Left forelimb (tissue), 1 donor: ENCODE measurements around the gene PPT1.
"Not testable (repeated sequence)": the region's sequence is repeated elsewhere in the genome, so short reads cannot be mapped to it uniquely, and the experiment has no call there.

ENCODE experiments used
- DNase-seq: peaks from one replicate; pipeline ENCODE4 v3.0.0-alpha.2; 2018; ENCODE audit warnings: low spot score

PPT1 gene

DNA sequence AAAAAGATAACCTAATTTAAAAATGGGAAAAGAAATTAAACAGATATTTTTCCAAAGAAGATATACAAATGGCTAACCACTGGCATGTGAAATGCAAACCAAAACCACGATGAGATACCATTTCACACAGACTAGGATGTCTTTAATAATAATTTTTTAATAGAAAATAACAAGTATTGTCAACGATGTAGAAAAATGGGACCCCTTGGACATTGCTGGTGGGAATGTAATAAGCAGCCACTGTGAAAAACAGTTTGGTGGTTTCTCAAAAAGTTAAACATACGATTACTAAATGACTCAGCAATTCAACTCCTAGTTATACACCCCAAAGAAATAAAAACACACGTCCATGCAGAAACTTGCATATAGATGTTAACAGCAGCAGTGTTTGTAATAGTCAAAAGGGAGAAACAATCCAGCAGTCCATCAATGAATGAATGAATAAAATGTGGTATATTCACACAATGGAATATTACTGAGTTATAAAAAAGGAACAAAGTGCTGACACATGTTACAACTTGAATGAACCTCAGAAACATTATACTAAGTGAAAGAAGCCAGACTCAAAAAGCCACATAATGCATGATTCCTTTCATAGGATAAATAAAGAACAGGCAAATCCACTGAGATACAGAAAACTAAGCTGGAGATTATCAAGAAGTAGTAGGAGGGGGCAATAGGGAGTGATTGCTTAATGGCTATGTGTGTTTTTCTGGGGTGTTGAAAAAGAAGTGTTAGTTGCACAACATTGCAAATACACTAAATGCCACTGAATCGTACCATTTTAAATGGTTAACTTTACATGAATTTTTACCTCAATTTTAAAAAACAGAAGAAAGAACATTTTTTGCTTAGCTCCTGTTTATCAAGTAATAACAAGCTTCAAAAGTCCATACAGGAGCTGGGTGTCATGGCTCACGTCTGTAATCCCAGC, 4.1 kb downstream of the PPT1 start:
- DNase-seq = no peak

DNA sequence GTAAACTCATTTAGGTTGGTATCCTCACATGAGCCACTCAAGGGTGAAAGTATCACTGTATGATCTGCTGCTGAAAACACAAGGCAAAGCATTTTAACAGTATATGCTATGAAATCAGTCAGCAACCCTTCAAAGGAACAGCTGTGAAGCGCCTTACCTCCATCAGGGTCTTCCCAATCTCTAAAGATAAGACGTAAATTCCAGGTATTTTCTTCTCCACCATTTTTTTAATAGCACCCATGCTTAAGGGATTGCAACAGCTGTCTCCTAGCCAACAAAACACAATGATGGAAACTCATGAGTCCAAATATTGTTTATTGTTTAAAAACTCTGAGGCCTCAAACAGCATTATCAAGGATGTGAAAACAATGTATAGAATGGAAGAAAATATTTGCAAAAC, 4.8 kb downstream of the PPT1 start:
- no peak for DNase-seq

DNA sequence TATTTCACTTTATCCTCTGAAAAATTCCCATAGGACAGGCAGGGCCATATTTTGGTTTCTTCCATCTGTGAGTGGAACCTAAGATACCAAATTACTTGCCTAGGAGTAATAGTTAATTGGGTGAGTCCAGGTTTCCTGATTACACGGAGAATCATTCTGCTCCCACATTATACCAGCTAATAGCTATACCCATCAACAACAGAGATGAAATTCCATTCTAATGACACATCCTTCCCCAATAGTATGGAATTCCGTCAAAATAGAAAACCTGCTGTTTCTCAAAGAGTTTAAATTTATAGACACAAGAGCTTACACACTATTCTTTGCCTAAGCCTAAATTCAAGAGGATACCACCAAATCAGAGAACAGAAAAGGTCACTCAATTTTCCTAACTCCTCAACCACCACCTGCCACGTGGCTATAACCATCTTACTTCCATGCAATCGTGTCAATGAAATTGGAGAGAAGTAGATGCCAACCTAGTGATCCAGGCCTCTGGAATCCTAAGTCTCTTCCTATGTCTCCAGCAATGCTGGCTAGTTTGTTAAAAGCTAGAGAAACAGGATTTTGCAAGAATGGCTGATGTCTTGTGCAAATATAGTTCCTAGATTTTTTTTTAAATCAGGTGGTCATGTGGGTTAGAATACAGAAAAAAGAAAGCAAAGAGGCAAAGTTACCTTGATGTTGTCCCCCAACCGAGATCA, 6.2 kb downstream of the PPT1 start:
- no peak for DNase-seq

DNA sequence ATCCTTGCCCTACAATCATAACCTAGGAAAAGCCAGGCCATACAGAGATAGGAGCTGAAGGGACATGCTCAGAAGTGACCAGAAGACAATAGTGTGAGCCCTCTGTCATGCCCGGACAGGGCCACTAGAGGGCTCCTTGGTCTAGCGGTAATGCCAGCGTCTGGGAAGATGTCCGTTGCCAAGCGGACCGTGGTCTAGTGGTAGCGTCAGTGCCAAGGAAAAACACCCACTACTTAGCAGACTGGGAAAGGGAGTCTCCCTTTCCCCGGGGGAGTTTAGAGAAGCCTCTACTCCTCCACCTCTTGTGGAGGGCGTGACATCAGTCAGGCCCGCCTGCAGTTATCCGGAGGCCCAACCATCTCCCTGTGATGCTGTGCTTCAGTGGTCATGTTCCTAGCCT, 12.3 kb downstream of the PPT1 start:
- not testable (repeated sequence) for DNase-seq

DNA sequence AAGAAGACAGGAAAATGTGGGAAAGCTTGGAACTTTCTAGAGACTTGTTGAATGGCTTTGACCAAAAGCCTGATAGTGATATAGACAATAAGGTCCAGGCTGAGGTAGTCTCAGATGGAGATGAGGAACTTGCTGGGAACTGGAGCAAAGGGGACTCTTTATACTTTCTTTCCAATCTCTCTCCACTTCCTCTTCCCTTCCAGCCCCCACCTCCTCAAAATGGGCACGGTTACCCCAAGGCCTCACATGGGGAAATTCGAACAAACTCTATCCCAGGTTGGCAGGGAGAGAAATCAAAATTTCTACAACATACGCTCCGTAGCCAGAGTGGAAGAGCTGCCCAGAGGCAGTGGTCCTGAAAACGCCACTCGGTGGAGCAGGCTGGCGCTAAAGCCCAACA, 15.2 kb downstream of the PPT1 start:
- no peak for DNase-seq

DNA sequence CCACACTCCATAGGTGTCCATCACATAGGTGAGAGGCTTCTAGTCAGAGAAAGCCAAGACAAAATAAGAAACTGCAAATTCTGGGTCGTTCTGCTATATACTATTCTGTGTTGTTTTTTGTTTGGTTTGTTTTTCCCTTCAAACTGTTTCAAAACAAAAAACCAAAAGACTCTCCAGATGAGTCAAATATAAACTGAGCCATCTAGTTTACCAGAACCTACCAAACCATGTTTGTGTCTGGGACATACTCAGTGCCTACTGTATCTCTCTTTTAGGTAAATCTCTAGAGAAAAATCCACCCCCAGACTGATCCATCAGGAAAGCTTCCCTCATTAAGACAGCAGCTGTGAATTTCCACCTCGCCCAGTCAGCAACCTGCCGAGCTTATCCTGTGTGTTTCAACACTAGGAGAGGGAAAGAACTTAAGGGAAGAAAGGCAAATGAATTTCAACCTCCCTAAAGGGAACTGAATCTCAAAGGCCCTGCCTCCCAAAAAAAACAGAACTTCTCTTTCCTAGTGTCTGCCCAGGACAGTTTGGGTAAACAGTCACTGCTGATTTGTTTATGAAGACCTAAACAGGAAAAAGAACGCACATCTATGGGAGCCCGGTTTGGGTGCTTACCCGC, 17.2 kb downstream of the PPT1 start:
- DNase-seq = no peak

DNA sequence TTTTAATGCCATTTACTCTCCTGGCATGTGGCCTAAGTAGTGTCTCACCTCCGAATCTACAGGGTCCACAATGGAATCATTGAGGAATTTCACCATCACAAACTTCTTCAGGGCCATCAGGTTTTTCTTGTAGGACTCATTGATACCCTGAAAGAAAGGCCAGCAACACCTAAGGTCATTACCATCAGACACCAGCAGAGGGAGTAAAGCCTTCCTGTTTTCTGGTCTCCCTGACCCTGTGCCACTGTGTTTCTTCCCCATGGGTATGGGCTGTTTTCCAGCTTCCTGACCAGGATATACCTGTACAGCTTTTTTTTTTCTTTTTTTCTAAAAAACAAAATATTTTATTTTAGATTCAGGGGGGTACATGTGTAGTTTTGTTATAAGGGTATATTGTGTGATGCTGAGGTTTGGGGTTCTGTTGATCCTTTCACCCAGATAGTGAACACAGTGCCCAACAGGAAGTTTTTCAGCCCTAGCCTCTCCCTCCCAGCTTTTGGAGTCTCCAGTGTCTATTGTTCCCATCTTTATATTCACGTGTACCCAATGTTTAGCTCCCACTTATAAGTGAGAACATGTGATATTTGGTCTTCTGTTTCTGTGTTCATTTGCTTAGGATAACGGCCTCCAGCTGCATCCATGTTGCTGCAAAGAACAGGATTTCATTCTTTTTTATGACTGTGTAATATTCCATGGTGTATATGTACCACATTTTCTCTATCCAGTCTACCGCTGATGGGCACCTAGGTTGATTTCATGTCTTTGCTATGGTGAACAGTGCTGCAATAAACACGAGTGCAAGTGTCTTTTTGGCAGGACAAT, 18.3 kb downstream of the PPT1 start:
- DNase-seq = no peak

DNA sequence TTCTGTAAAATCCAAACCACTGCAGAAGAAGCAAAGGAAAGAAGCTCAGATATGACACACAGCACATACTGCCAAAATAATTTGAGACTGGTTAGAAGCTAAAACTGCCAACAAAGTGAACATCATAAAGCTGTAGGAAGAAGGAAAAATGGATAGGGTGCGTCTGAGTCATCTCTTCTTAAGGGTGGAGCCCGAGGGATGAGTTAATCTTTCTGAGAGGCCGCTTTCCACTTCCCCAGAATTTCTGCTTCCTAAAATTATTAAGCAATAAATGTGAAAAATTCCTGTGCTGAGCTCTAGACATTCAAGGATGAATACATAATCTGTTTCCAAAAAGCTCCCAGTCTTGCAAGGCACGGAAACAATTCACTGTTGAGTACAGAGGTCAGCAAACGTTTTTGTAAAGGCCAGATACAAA, 20.1 kb downstream of the PPT1 start:
- DNase-seq = no peak

DNA sequence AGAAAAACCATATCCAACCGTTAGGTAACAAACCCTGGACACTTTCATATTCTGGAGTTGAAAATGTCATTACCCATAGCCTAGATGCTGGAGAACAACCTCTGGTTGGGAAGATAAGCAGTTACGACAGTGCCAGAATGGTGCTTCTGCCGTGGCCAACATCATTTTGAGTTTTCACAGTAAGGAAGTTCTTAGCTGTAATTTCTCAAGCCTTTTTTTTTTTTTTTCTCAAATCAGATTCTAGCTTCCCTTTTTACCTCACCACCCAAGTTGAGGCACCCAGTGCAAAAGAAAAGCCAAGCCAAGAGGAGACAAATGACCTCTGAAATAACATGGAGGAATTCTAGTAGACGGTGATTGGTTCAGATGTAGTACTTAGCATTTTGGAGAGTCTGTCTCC, 21.8 kb downstream of the PPT1 start:
- DNase-seq = no peak

DNA sequence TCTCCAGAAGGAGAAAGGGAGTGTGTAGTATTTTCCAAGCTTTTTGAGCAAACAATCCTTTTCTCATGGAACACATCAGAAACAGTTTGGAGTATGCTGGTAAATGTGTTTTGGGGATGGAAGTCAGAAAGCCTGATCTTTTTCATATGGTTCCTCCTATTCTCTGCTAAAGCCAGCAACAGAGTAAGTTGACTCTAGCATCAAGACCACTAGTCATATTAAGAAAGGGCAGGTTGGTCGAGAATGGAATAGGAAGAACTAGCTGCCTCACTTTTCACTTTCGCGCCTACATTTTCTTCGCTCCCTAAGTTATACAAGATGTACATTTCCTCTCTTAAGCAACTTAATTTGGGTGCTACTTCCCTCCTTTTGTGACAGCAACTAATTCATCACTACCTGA, 24.0 kb downstream of the PPT1 start:
- DNase-seq = no peak

DNA sequence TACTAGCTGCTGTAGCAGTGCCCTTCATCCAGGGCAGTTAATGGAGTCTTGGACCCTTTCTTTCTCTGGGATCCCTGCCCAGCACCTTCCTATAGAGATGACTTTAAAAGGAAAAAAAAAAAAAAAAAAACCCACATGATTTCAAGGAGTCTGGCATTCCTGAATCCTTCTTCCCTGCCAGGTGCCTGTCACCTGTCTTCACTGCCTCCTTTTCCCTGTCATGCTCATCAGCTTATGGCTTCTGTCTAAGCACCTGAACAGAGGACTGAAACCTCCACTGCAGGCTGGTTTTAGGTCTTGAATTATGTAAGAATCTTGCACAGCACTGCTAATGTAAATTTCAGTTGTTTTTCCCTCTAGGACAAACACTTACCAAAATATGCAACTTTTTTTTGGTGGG, 24.9 kb downstream of the PPT1 start:
- DNase-seq = no peak

DNA sequence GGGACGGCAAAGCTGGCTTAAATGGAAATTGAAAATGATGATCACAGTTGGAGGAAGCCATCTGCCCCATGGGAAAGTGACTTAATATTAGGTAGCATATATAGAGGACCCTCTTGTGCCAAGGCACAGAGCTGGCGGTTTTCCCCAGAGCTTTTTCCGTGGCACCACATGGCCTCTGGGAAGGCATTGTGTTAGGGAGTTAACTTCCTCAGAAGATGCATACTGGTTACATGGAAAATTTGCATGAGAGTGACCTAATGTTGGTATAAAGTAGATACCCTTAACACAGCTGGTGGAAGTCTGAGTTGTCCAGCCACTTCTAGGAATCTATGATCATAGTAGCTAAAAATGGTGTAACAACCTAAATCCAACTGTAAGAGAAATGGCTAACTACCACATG, 29.2 kb downstream of the PPT1 start:
- DNase-seq = no peak

DNA sequence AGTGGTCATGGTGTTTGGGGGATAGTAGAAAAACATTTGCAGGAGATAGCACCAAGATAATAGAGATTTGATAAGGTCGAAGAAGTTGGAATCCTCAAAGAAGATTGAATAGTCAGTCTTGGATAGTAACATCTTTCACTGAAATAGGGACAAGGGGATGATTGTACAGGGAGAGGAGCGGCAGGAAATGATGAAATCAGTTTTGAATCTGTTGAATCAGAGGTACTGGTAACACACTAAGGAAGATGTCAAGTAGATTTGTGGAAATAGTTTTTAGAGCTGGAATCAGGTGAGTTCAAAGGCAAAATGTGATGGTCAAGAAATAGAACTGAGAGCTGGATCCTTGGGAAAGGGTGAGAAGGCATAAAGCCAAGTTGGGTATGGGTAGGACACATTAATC, 30.0 kb downstream of the PPT1 start:
- DNase-seq = no peak

DNA sequence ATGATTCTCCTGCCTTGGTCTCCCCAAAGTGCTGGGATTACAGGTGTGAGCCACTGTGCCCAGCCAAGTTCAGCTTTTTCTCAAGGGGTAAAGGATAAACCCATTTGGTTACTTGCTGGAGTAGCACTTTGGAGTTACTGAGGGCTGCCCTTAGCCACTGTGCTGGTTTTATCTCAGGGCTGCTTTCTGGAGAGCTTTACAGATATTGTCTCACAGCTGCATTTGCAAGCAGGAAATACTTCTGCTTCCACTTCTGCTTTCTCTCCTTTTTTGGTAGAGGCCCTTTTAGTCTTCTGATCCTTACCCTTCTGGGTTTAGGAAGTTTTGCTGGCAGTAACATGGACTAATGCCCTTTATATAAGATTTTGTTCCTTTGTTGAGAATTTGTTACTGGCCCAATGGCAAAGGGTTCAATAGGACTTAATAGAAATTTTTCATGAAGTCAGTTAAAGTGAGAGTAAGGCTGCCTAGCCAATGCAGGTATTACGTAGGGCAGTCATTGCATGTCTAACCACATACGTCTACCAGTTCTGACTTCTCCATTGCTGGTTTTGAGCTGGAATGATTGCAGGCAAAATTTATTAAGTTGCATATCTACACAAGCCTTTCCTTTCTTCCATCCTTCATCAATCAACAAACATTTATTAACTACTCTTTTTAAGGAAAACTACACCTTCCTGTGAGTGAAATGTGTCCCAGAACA, 32.1 kb downstream of the PPT1 start:
- DNase-seq = no peak

DNA sequence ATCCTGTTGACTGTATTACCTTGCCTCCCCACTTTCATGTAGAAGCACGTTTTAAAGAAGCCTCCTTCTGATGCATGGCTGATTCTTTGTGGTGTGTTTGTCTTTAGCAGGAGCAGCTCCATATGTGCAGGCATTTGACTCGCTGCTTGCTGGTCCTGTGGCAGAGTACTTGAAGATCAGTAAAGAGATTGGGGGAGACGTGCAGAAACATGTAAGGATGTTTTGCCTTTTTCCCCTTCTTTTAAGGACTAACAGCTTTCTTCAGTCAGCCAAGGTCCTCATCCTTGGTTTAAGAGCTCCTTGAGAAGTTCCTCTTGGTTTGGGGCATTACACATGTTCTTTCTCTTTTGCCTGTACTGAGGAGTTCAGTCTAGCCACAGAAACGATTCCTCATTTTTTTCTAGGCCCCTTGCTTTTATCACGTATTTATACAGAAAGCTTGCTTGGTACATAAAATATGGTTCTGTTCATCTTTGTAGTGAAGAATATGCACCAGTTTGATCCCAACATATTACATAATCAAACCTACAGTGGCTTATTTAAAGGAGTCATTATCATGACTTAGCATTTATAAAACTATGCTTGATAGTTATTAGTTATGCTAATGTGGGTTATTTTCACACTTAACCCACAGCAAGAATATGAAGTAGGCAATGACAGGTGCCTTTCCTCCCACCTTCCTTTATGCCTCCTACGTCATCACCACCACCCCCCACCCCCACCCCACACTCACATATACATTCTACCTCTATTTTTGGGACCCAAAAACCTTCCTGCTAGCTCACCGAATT, 36.9 kb downstream of the PPT1 start:
- DNase-seq = no peak

DNA sequence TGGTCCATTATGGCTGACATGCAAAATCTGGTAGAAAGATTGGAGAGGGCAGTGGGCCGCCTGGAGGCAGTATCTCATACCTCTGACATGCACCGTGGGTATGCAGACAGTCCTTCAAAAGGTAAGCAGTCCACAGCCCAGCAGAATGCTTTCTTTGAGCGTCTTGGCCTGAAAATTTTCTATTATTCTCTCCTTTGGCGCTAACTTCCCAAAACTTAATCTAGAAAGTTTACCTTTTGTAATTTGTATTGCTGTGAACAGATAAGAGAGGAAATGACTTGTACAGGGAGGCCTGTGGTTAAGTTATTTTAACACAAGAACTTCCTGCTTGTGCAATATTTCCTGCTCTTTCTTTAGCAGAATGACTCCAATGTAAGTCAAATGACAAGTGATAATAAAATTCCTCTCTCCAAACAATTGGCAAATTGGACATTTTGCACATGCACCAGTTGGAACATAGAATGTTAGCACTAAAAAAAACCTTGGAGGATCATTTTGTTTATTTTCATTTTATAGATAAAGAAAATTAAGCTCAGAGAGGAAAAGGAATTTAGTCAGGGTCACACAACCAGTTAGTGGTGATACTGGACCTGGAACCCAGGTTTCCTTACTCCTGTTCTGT, 37.6 kb downstream of the PPT1 start:
- DNase-seq = no peak

DNA sequence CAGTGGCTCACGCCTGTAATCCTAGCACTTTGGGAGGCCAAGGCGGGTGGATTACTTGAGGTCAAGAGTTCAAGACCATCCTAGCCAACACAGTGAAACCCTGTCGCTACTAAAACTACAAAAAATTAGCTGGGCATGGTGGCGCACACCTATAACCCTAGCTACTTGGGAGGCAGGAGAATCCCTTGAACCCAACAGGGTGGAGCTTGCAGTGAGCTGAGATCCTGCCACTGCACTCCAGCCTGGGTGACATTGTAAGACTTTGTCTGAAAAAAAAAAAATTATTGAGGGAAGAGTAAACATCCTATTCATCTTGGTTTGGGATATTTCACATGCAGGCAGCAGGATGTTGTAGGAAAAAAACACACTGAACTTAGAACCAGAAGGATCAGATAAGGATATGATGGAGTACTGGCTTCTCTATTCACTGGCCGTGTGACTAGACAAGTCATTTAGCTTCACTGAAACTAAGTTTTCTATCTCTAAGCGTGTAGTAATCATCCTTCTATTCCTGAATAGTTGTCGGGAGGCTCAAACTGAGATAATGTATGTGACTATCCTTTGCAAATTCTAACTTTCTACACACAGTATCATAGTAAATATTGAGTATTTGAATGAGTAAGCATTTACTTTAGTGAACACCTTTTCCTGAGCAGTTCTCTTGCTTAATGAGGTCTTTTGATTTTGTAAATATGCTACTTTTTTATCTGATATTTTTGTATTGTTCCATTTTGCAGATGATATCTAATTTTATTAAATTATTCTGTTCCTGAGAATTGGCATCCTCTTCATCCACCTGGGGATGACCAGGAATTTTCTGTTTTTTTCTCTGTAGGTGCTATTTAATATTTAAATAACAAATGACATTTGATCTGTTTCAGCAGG, 38.4 kb downstream of the PPT1 start:
- no peak for DNase-seq

DNA sequence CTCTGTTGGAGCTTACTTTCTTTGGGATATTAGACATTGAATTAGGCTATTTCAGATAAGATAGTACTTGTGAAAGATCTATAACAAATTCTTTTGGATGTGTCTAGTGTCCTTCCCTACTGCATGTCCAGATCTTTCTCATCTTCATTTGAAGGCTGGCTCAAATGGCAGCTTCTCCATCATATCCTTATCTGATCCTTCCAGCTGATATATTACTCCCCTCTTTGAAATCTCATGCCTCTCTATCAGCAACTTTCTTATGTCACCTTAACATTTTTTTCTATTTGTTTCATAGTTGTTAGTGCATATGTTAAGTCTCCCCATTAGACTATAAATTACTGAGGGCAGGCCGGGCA, 39.0 kb downstream of the PPT1 start:
- DNase-seq = no peak

DNA sequence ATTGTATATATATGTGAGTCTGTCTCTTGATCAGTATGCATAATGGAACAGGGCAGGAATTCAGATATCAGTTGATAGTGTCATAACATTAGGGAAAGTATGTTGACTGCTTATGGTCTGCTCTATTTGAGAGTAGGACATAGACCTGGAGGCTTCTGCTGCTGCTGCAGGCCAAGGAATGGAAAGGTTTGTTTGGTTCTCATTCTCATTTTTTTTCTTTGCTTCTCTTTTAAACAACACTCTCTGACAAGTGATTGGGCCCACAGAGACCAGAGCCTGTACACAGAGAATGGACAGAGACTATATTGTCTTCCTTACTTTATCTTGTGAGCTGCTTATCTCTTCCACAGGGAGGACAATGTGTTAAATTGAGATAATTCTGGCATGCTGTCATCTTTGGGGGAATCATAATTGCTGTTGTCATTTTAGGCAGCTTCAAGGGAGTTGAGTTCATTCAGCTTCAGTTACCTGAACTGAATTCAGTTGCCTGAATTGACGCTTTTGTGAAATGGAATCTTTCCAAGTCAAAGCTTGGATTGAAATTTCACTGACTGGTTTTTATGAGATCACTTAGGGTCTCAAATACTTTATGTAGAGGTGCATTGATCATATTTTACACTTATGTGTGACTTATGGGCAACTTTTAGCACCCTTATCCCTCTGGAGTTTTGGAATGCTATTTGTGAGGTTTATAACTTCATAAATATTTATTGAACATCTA, 39.6 kb downstream of the PPT1 start:
- DNase-seq = no peak
